ENCODE results near the gene C10orf143.

C10orf143 gene

DNA sequence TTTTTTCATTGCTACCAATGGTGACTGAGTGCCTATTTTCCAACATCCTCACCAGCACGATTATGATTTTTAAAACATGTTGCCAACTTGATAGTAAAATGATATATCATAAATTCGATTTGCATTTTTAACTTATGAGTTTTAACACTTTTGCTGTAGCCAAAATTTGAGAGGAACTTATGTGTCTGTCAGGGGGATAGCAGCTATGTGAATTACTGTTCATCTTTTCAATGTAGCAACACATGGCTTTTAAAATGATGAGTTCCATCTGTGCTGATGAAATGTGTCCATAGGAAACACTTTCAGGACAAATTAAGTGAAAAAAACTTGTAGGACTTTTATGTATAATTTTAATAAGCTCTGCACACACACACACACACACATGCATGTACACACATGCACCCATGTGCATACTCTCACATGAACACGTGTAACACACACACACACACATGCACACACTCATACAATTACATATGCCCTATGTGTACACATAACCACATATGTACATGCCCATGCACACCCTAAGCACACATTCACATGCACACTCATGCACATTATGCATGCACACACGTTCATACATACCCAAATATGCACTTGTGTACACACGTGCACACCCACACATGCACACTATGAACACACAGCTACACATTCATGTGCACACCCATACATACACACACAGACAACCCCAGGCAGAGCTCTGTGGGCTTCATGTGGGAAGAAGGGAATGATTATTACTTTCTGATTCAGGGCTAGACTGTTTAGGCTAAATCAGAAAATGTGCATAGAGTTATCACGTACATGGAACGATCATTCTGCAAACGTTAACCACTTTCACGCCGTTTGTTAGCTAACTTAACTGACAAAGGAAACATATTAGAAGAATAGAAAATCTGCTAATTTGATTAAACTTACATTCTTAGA is 68.9 kb downstream of the C10orf143 start:
- TF ChIP-seq, protein P1, sequence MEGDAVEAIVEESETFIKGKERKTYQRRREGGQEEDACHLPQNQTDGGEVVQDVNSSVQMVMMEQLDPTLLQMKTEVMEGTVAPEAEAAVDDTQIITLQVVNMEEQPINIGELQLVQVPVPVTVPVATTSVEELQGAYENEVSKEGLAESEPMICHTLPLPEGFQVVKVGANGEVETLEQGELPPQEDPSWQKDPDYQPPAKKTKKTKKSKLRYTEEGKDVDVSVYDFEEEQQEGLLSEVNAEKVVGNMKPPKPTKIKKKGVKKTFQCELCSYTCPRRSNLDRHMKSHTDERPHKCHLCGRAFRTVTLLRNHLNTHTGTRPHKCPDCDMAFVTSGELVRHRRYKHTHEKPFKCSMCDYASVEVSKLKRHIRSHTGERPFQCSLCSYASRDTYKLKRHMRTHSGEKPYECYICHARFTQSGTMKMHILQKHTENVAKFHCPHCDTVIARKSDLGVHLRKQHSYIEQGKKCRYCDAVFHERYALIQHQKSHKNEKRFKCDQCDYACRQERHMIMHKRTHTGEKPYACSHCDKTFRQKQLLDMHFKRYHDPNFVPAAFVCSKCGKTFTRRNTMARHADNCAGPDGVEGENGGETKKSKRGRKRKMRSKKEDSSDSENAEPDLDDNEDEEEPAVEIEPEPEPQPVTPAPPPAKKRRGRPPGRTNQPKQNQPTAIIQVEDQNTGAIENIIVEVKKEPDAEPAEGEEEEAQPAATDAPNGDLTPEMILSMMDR (IDR thresholded peaks at IDR 0.05; ENCODE audit: borderline replicate concordance, insufficient read depth, low read depth, low read length) = no peak
- no peak overlapping the region for H3K4me3 ChIP-seq (ENCODE audit: low read depth, low read length)

DNA sequence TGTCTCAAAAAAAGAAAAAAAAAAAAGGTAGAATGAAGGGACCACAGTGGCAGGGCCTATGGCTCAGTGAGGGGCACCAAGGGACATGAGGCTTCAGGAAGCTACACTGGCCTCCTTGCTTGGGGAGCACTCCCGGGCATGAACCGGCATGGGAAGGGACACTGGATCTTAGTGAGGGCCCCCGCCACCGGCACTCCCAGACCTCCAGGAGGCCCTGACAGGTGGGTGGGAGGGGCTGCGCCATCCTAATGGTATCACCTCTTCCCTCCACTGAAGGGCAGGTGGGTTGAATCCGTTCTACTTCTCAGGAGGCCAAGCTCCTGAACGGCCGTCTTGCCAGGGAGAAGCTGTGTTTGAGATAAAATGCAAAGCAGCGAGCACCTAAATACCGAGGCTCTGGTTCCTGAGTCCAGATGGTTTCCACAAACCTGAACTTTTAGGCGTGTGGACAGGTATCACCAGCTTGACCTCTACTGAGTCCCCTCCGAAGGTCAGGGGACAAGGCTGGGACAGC is 69.8 kb downstream of the C10orf143 start:
- no peak overlapping the region for H3K4me3 ChIP-seq (ENCODE audit: low read depth, low read length)
- TF ChIP-seq, protein P1 (IDR thresholded peaks at IDR 0.05; ENCODE audit: borderline replicate concordance, insufficient read depth, low read depth, low read length) = no peak

DNA sequence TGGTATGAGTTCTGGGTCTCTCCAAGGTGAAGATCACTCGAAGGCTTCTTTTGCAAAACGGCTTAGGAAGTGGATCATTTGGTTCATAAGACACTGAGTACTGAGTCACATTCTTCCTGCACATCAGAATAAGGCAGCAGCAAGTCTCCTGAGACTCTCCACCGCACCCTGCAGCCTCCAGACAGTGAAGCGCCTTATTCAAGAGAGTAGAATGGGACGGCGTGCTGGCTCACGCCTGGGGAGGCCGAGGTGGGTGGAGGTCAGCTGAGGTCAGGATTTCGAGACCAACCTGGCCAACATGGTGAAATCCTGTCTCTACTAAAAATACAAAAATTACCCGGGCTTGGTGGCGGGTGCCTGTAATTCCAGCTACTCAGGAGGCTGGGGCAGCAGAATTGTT is 70.3 kb downstream of the C10orf143 start:
- no peak overlapping the region for H3K4me3 ChIP-seq (ENCODE audit: low read depth, low read length)

DNA sequence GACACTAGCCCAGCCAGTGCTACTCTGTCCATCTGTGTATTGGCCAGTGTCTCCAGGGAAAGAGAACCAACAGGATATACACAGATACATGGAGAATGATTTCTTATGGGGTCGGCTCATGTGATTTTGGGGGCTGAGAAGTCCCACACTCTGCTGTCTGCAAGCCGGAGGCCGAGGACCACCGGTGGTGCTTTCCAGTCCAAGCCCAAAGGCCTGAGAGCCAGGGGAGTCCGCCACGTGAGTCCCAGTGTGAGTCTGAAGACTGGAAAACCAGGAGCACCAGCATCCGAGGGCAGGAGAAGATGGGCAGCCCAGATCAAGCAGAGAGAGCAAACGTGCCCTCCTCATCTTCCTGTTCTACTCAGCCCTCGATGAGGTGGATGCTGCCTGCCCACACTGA is 71.5 kb downstream of the C10orf143 start:
- TF ChIP-seq, protein P1 (IDR thresholded peaks at IDR 0.05; ENCODE audit: borderline replicate concordance, insufficient read depth, low read depth, low read length) = no peak
- no peak overlapping the region for H3K4me3 ChIP-seq (ENCODE audit: low read depth, low read length)

More for the DNA sequence above, 70.3 kb downstream of the C10orf143 start:
- TF ChIP-seq, protein P1 (IDR thresholded peaks at IDR 0.05; ENCODE audit: borderline replicate concordance, insufficient read depth, low read depth, low read length) = no peak

DNA sequence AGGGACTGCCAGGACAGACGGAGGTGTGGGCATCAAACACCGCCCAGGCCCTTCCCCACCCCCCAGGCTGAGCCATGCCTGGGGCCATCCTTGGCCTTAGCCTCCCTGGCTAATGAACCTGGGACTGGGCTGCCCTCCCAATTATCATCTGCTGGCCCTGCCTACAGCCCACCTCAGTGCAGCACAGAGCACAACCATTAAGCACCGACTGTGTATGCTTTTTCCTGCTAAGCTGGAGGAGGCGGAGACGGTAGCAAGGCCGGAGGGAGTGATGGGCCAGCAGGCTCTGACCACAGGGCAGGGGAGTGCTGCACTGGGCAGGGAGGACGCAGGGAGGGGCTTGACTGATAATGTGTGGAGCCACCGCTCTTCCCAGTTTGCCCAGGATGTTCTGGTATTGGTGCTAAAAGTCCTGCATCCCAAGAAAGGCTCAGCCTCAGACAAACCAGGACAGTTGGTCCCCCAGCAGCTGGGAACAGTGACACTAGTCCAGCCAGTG is 72.0 kb downstream of the C10orf143 start:
- TF ChIP-seq, protein P1 (IDR thresholded peaks at IDR 0.05; ENCODE audit: borderline replicate concordance, insufficient read depth, low read depth, low read length) = no peak
- no peak overlapping the region for H3K4me3 ChIP-seq (ENCODE audit: low read depth, low read length)

DNA sequence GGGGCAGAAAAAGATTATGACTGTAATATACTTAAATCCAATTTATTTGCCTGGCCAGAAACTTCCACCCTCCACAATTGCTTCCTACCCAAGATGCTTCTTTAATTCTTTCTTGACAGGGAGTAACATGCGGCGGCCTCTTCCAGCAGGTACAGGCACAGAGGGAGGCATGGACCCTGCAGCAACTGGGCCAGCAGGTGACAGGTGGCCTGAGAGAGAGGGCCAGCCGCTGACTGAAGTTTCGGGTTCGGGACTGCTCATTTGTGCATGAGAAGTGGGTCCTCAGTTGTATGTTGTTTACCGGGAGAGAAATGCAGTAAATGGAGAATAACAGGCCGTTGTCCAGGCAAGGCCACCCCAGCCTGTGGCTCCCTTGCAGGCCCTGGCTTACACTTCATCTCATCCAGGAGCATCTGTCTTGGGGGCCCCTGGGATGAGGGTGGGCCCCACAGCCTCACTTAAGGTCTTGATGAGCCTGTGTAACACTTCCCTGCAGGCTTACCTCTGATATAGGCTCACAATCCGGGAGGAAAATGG is 72.5 kb downstream of the C10orf143 start:
- no peak overlapping the region for H3K4me3 ChIP-seq (ENCODE audit: low read depth, low read length)
- TF ChIP-seq, protein P1 (IDR thresholded peaks at IDR 0.05; ENCODE audit: borderline replicate concordance, insufficient read depth, low read depth, low read length) = no peak
